Middle frontal gyrus (tissue), 1 donor: ENCODE measurements around the gene CYB561D1.
"Not testable (repeated sequence)": the region's sequence is repeated elsewhere in the genome, so short reads cannot be mapped to it uniquely, and the experiment has no call there.

Experiments
- DNase-seq: peaks from one replicate; pipeline ENCODE4 v3.0.0-alpha.2; 2015; ENCODE audit warnings: low spot score; ENCODE audit errors: extremely low spot score

CYB561D1 gene, protein sequence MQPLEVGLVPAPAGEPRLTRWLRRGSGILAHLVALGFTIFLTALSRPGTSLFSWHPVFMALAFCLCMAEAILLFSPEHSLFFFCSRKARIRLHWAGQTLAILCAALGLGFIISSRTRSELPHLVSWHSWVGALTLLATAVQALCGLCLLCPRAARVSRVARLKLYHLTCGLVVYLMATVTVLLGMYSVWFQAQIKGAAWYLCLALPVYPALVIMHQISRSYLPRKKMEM

DNA sequence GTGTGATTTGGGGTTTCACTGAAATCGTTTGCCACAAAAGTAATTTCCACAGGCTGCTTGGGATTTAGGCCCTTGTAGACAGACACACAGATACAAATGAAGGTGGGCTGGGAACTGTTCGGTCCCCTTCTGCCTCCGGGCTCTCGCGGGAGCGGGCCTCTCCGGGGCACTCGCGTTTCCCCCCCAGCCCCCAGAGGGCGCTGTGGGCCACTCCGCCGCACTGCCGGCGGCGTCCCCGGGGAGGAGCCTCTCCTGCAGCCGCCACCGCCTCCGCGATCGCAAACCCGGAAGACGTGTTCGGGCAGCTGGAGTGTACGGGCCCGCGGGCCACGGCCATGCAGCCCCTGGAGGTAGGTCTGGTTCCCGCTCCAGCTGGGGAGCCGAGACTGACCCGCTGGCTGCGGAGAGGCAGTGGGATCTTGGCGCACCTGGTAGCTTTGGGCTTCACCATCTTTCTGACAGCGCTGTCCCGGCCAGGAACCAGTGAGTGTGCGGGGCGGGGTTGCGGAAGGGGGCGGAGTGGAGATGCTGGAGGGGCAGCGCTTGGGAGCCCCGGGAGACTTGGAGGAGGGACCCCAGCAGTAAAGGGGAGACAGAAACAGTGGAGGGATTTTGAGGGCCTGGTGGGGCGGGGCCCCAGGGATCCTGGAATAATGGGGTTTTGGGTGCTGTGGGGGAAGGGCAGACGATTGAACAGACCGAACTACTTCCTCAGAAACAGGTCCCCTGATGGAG is at the start of gene CYB561D1:
Gene CYB561D1, plus strand, starts transcription at position 290 of the 735 bp plus-strand sequence. Its CDS starts 46 bp downstream, at position 336.
- DNase-seq: peak; percentile 80

- no peak for DNase-seq
Observed at GRCh38 chr1:109444346-109444745, 49.5 kb upstream of the CYB561D1 start.

- not testable (repeated sequence) for DNase-seq
Observed at GRCh38 chr1:109445949-109446695, 47.8 kb upstream of the CYB561D1 start.

GRCh38 chr1:109447524-109447923 is 46.4 kb upstream of the CYB561D1 start:
- DNase-seq: no peak

DNA sequence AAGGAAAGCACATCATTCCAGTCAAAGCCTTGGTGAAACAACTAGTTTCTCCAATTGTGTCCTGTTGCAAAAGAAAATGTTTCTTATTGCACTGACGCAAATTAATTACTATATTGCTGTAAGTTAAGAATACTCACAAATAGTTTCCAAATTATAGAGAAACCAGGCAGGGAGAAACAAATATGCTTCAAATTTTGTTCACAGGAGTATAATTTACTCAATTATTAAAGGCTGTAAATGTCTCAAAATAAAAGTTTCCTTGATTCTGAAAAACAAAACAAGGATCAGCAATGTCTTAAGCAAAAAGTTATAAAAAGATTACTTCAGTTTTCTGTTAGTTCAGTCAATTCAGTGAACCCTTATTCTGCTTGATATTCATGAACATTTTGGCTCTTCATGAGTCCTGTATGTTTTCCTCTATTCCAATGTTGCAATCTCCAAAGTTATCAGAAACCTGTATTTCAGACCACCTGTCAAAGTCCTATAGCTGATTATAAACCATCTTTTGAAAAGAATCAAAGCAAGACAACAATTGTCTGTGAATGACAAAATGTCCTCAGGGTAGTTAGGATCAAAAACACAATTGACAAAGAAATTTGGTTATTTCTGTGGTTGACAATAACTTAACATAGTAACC is 39.3 kb upstream of the CYB561D1 start:
- no peak for DNase-seq

GRCh38 chr1:109457819-109458218 is 36.1 kb upstream of the CYB561D1 start:
- no peak for DNase-seq

DNA sequence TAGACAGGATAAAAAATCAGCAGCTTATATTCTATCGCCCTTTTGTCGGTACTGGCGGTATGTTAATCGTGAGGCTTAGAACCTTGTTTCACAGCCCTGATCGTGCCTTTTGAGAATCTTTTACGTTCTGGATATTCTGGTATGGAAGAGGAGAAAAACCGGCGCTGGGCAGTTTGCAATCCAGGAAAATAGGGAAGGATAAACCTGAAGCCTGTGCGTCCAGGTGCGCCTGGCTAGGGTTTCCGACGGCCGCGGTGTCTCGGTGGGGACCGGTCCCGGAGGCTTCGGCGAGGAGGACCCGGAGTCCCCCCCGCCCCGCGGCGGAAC is 27.8 kb upstream of the CYB561D1 start:
- no peak for DNase-seq

GRCh38 chr1:109466452-109467300 is 27.2 kb upstream of the CYB561D1 start, which contains the start of gene SYPL2:
Gene SYPL2, plus strand, starts transcription at chr1:109466546. Its CDS starts 298 bp downstream, at chr1:109466844.
- DNase-seq: no peak

- DNase-seq: no peak
Observed at GRCh38 chr1:109467301-109467777, 26.6 kb upstream of the CYB561D1 start.

- no peak for DNase-seq
Observed at GRCh38 chr1:109468061-109468460, 25.8 kb upstream of the CYB561D1 start.

- no peak for DNase-seq
Observed at GRCh38 chr1:109468903-109469302, 25.0 kb upstream of the CYB561D1 start.

- DNase-seq: no peak
Observed at GRCh38 chr1:109470245-109470644, 23.6 kb upstream of the CYB561D1 start.

GRCh38 chr1:109472779-109473178 is 21.1 kb upstream of the CYB561D1 start:
- DNase-seq: no peak

DNA sequence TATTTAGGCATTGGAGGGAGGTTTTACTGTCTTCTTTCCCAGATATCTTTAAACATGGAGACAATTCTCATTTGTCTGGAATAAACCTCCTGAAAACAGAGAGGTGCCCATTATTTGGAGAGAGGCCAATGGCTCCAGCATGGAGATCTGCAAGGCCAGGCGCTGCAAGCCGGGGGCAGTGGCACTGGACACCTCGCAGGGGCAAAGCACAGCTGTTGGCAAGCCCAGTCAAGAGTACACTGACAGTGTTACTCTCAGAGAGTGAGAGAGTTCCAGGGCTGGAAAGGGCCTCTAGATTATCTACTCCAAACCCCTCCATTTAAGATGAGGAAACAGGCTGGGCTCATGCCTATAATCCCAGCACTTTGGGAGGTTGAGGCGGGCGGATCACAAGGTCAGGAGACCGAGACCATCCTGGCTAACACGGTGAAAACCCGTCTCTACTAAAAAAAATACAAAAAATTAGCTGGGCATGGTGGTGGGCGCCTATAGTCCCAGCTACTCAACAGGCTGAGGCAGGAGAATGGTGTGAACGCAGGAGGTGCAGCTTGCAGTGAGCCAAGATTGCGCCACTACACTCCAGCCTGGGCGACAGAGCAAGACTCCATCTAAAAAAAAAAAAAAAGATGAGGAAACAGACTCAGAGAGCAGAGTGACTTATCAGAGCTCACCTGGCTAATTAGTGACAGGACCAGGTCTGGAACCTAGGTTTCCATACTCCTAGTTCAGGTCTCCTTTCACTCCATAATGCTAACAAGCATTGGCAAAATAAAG is 20.4 kb upstream of the CYB561D1 start:
- DNase-seq: not testable (repeated sequence)

DNA sequence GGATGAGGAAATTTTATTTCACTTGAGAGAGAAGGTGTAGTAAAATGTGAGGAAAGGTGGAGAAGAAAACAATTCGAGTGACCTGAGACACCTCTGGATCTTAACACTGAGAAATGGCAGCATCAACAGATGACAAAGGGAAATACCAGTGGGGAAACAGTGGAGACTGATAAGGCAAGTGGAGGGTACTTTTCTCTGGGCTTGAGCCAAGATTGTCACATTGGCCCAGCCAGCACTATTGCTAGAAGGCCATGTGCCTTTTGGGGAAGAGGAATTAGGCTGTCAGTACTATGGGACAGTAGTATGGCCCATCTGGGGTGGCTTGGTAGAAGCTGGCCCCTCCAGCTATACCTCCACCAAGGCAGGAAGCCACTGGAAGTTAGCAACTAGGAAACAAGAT is 19.2 kb upstream of the CYB561D1 start:
- DNase-seq: no peak

GRCh38 chr1:109475261-109475660 is 18.6 kb upstream of the CYB561D1 start:
- DNase-seq: no peak

DNA sequence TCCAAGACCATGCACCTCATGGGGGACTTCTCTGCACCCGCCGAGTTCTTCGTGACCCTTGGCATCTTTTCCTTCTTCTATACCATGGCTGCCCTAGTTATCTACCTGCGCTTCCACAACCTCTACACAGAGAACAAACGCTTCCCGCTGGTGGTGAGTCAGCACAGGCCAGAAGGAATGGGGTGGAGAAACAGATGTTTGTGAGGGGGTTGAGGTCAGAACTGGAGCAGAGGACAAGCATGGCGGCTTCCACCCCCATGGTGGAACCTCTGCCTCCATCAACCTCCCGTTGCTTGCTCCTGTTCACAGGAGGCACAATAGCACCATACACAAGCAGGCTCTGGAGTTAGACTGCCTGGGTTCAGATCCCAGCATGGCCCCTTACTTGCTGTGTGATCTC is 17.1 kb upstream of the CYB561D1 start:
- DNase-seq: no peak

DNA sequence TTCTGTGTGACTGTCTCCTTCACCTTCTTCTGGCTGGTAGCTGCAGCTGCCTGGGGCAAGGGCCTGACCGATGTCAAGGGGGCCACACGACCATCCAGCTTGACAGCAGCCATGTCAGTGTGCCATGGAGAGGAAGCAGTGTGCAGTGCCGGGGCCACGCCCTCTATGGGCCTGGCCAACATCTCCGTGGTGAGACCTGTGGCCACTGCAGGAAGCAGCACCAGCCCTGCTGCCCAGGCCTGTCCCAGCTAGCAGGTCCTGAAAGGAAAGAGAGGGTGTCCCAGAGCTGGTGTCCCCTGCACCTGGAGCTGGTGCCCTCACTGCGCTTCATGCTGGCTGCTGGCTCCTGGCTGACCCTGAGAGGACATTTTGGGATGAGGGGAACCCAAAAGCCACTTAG is 16.1 kb upstream of the CYB561D1 start:
- DNase-seq: no peak

GRCh38 chr1:109478806-109479205 is 15.1 kb upstream of the CYB561D1 start:
- DNase-seq: no peak

- no peak for DNase-seq
Observed at GRCh38 chr1:109479311-109479710, 14.6 kb upstream of the CYB561D1 start.
